ENCODE results near the gene USP54. TPM values are rescaled to one million over a fixed set of nuclear protein-coding genes. Genes with fewer than 3 reads are reported as not detected.

The USP54 gene
- total RNA-seq, 1 experiment from 2014 or later: 45.8 TPM

DNA sequence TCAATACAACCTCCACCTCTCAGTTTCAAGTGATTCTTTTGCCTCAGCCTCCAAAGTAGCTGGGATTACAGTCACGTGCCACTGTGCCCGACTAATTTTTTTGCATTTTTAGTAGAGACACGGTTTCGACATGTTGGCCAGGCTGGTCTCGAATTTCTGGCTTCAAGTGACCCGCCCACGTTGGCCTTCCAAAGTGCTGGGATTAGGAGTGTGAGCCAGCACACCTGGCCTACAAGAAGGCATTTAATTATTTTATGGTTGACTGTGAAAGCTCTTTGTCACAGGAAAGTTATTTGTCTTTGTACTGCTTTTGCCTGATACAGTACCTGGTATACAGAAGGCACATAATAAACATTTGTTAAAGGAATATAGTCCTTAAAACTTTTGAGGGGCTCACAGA lies 37.3 kb upstream of the USP54 start:
- Mint-ChIP-seq H3K9me3 (ENCODE audit: unreplicated experiment) (no peaks in the 10 kb centered on the region), H3K4me1 (ENCODE audit: low read depth, unreplicated experiment) (no peaks in the 10 kb centered on the region), H3K36me3 (ENCODE audit: insufficient read depth, unreplicated experiment) (peaks cover 11% of the 10 kb centered on the region), H3K4me3 (ENCODE audit: unreplicated experiment) (no peak overlapping the region), H3K27ac (ENCODE audit: unreplicated experiment) (no peak overlapping the region), H3K27me3 (ENCODE audit: insufficient read depth, unreplicated experiment) (no peaks in the 10 kb centered on the region)
- H3K9me3 ChIP-seq: no peaks in the 10 kb centered on the region
- H3K27me3 ChIP-seq (replicated peaks; ENCODE audit: control insufficient read depth, insufficient read depth, low read length): no peaks in the 10 kb centered on the region
- POLR2A ChIA-PET: no interaction called here
- BruUV-seq (replicated peaks): no TSS peak
- intact Hi-C loops (cut with micrococcal nuclease; ENCODE audit: unreplicated experiment): no loop called here
- no peaks in the 10 kb centered on the region for H3K36me3 ChIP-seq (ENCODE audit: control insufficient read depth, insufficient read depth, low read length)
- peaks cover 9% of the 10 kb centered on the region for H3K4me1 ChIP-seq
- DNase-seq: no peak
- CTCF ChIA-PET: no interaction called here
- no peak overlapping the region for H3K4me3 ChIP-seq (ENCODE audit: low read depth, low read length)
- TF ChIP-seq, protein P1, sequence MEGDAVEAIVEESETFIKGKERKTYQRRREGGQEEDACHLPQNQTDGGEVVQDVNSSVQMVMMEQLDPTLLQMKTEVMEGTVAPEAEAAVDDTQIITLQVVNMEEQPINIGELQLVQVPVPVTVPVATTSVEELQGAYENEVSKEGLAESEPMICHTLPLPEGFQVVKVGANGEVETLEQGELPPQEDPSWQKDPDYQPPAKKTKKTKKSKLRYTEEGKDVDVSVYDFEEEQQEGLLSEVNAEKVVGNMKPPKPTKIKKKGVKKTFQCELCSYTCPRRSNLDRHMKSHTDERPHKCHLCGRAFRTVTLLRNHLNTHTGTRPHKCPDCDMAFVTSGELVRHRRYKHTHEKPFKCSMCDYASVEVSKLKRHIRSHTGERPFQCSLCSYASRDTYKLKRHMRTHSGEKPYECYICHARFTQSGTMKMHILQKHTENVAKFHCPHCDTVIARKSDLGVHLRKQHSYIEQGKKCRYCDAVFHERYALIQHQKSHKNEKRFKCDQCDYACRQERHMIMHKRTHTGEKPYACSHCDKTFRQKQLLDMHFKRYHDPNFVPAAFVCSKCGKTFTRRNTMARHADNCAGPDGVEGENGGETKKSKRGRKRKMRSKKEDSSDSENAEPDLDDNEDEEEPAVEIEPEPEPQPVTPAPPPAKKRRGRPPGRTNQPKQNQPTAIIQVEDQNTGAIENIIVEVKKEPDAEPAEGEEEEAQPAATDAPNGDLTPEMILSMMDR (IDR thresholded peaks at IDR 0.05; ENCODE audit: insufficient read depth in 1 of 2, low read depth in 1 of 2, low read length in 1 of 2, severe bottlenecking in 1 of 2, unreplicated experiment in 1 of 2): no peak

DNA sequence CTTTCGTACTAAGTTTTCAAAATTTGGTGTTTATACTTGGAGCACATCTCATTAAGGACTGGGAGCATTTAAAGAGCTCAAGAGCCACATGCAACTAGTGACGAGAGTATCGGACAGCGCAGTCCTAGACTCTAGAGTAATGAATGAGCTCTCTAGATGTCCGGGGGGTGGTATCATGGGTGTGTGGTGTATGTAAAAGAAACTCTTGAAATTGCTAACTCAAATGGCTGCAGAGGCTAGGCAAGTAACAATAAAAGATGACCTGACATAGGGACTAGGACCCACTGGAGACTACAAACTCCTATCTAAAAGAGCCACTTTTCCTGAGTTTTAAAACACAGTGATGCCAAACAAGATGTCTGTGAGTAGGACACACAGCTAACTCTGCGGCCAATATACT lies 36.2 kb upstream of the USP54 start:
- POLR2A ChIA-PET: interaction anchor here (0.7 kb wide), 1 partner anchor 145 kb away, joined by 4 read pairs; a partner anchor contains a TSS
- TF ChIP-seq, protein P1 (IDR thresholded peaks at IDR 0.05; ENCODE audit: insufficient read depth in 1 of 2, low read depth in 1 of 2, low read length in 1 of 2, severe bottlenecking in 1 of 2, unreplicated experiment in 1 of 2): no peak
- no peak overlapping the region for H3K27ac Mint-ChIP-seq (ENCODE audit: unreplicated experiment)

DNA sequence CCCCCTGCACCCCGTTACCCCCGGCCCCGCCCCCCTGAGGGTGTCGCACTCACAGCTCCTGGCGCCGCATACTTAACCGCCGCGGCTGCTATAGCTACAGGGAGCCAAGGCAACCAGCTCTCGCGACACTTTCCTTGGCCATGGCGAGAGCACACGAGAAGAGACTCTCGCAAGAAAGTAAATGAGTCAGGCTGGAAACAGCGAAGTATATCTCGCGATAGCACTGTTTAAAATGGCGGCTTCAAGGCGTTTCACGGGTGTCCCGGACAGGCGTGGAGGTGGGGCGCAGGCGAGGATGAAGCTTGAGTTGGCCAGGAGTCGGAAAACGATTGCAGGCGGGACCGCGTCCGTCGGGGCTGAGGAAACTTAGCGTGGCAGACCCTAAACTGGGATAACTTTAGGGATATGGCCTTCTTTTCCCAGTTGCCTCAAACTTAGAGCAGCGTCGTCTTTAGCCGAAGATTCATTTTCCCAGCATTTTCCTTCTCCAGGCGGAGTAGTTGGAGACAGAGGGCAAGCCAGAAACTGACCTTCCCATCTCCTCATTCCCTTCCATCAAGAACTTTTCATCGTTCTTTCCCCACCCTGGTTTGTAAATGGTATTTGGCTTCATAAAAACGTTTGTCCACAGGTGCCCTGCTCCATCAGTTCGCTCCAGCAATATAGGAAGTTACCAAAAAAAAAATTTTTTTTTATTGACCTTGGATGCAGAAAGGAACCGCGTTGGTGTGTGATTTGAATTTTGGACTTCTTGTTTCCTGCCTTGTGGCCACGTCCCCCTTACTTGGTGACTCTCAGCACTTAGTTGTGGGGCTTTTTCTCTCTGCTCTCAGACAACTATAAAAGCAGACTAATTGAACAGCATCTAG lies 35.0 kb upstream of the USP54 start:
- CTCF ChIA-PET: interaction anchor here (0.6 to 1.4 kb wide), 7 partner anchors 9 to 1992 kb away, joined by 4 to 8 read pairs (median 5); partner anchors contain the start of gene USP54
- peak overlapping the region; percentile 100 for H3K27ac Mint-ChIP-seq (ENCODE audit: unreplicated experiment)

More for the DNA sequence above, 36.2 kb upstream of the USP54 start:
- peaks cover 9% of the 10 kb centered on the region for H3K4me1 ChIP-seq
- peaks cover 11% of the 10 kb centered on the region for H3K36me3 Mint-ChIP-seq (ENCODE audit: insufficient read depth, unreplicated experiment)
- no peaks in the 10 kb centered on the region for H3K36me3 ChIP-seq (ENCODE audit: control insufficient read depth, insufficient read depth, low read length)
- H3K27me3 Mint-ChIP-seq (ENCODE audit: insufficient read depth, unreplicated experiment): no peaks in the 10 kb centered on the region
- no peaks in the 10 kb centered on the region for H3K27me3 ChIP-seq (replicated peaks; ENCODE audit: control insufficient read depth, insufficient read depth, low read length)
- H3K9me3 ChIP-seq: no peaks in the 10 kb centered on the region
- no TSS peak for BruUV-seq (replicated peaks)
- DNase-seq: no peak
- intact Hi-C loops (cut with micrococcal nuclease; ENCODE audit: unreplicated experiment): no loop called here
- no peaks in the 10 kb centered on the region for H3K9me3 Mint-ChIP-seq (ENCODE audit: unreplicated experiment)
- H3K4me3 ChIP-seq (ENCODE audit: low read depth, low read length): no peak overlapping the region
- CTCF ChIA-PET: no interaction called here
- no peaks in the 10 kb centered on the region for H3K4me1 Mint-ChIP-seq (ENCODE audit: low read depth, unreplicated experiment)
- H3K4me3 Mint-ChIP-seq (ENCODE audit: unreplicated experiment): peak overlapping the region; percentile 99

More for the DNA sequence above, 35.0 kb upstream of the USP54 start:
- DNase-seq: peak; percentile 93 to 96
- no peaks in the 10 kb centered on the region for H3K9me3 Mint-ChIP-seq (ENCODE audit: unreplicated experiment)
- Histone ChIP-seq H3K9me3 (no peaks in the 10 kb centered on the region), H3K4me3 (ENCODE audit: low read depth, low read length) (peak overlapping the region; percentile 84), H3K36me3 (ENCODE audit: control insufficient read depth, insufficient read depth, low read length) (no peaks in the 10 kb centered on the region), H3K27me3 (replicated peaks; ENCODE audit: control insufficient read depth, insufficient read depth, low read length) (no peaks in the 10 kb centered on the region), H3K4me1 (peaks cover 9% of the 10 kb centered on the region)
- TSS peak; percentile 86 for BruUV-seq (replicated peaks)
- POLR2A ChIA-PET: interaction anchor here (0.6 to 1.8 kb wide), 12 partner anchors 9 to 1485 kb away, joined by 3 to 9 read pairs (median 3); partner anchors contain the start of genes CFAP70 and USP54
- intact Hi-C loops (cut with micrococcal nuclease; ENCODE audit: unreplicated experiment): loop anchor here (1.0 to 2.0 kb wide), 3 partner anchors 25 to 97 kb away; no protein-coding TSS in a partner anchor
- peaks cover 11% of the 10 kb centered on the region for H3K36me3 Mint-ChIP-seq (ENCODE audit: insufficient read depth, unreplicated experiment)
- H3K4me3 Mint-ChIP-seq (ENCODE audit: unreplicated experiment): peak overlapping the region; percentile 99
- TF ChIP-seq, protein P1 (IDR thresholded peaks at IDR 0.05; ENCODE audit: insufficient read depth in 1 of 2, low read depth in 1 of 2, low read length in 1 of 2, severe bottlenecking in 1 of 2, unreplicated experiment in 1 of 2): no peak
- H3K27me3 Mint-ChIP-seq (ENCODE audit: insufficient read depth, unreplicated experiment): no peaks in the 10 kb centered on the region
- no peaks in the 10 kb centered on the region for H3K4me1 Mint-ChIP-seq (ENCODE audit: low read depth, unreplicated experiment)

Measured in Caco-2 (cell line).